WTC11 (cell line): ENCODE results near the gene KRT1. TPM values are rescaled to one million over a fixed set of nuclear protein-coding genes. Genes with fewer than 3 reads are reported as not detected.

Source experiments
- ATAC-seq: fragments of 200-7000 bp; cut with Tn5 transposase; 2 replicates; pipeline ENCODE4 v1.10.0; 2021; ENCODE audit warnings: mild to moderate bottlenecking, moderate library complexity
- CTCF ChIA-PET: fragments of 300-600 bp; sonication (Branson Sonifier 250); formaldehyde crosslinking; loops from one replicate; lab custom pipeline; 2021; ENCODE audit warnings: antibody characterized with exemption; lab: Charles Lee
- POLR2A ChIA-PET: fragments of 350-600 bp; sonication (Branson Sonifier 250); formaldehyde crosslinking; loops from one replicate; lab custom pipeline; 2021; ENCODE audit warnings: antibody characterized with exemption; lab: Charles Lee
- DNase-seq: peaks from one replicate; pipeline ENCODE4 v3.0.0; 2021; ENCODE audit warnings: low spot score
- H3K27ac Mint-ChIP-seq: 2 replicates; pipeline ENCODE4 v1.8.0; 2021; ENCODE audit warnings: mixed read lengths
- H3K27me3 Mint-ChIP-seq: 2 replicates; pipeline ENCODE4 v1.8.0; 2021; ENCODE audit warnings: low read depth, mild to moderate bottlenecking, moderate library complexity, mixed read lengths
- H3K36me3 Mint-ChIP-seq: 2 replicates; pipeline ENCODE4 v1.8.0; 2021; ENCODE audit warnings: mixed read lengths
- H3K4me1 Mint-ChIP-seq: 2 replicates; pipeline ENCODE4 v1.8.0; 2022; ENCODE audit warnings: mixed read lengths
- H3K4me3 Mint-ChIP-seq: 2 replicates; pipeline ENCODE4 v1.8.0; 2021; ENCODE audit warnings: mild to moderate bottlenecking, moderate library complexity, mixed read lengths
- H3K9me3 Mint-ChIP-seq: 2 replicates; pipeline ENCODE4 v1.8.0; 2021; ENCODE audit warnings: mixed read lengths
- CDX4 ChIP-seq: fragments of 250-450 bp; sonication (Bioruptor Pico); IDR thresholded peaks from 2 replicates; pipeline ENCODE4 v1.9.0; 2021; ENCODE audit warnings: moderate library complexity, mild to moderate bottlenecking, inconsistent platforms, borderline replicate concordance
- ELF4 ChIP-seq: sonication (generic); formaldehyde crosslinking; IDR thresholded peaks from 2 replicates; pipeline ENCODE4 v1.8.1; 2022; ENCODE audit warnings: low read depth, mild to moderate bottlenecking, moderate library complexity, missing genetic modification reagents
- ESRRA ChIP-seq: sonication (generic); formaldehyde crosslinking; IDR thresholded peaks from 2 replicates; pipeline ENCODE4 v1.8.1; 2022; ENCODE audit warnings: mild to moderate bottlenecking, missing genetic modification reagents, borderline replicate concordance
- FOXJ3 ChIP-seq: sonication (generic); formaldehyde crosslinking; IDR thresholded peaks from 2 replicates; pipeline ENCODE4 v1.9.0; 2021; ENCODE audit warnings: missing genetic modification reagents, mild to moderate bottlenecking, borderline replicate concordance
- GTF2I ChIP-seq: fragments of 250-450 bp; sonication (Bioruptor Pico); conservative IDR thresholded peaks from 2 replicates; pipeline ENCODE4 v1.4.0; 2021; ENCODE audit warnings: mild to moderate bottlenecking
- PRDM15 ChIP-seq: sonication (generic); formaldehyde crosslinking; IDR thresholded peaks from 2 replicates; pipeline ENCODE4 v1.8.0; 2022; ENCODE audit warnings: missing genetic modification reagents
- RORB ChIP-seq: fragments of 250-450 bp; sonication (Bioruptor Pico); IDR thresholded peaks from 2 replicates; pipeline ENCODE4 v1.9.0; 2021; ENCODE audit warnings: mild to moderate bottlenecking
- STAT6 ChIP-seq: sonication (generic); formaldehyde crosslinking; conservative IDR thresholded peaks from 2 replicates; pipeline ENCODE4 v1.8.1; 2023; ENCODE audit warnings: mild to moderate bottlenecking, low read depth, missing genetic modification reagents, moderate library complexity
- TCF7 ChIP-seq: sonication (generic); formaldehyde crosslinking; IDR thresholded peaks from 2 replicates; pipeline ENCODE4 v1.8.0; 2022; ENCODE audit warnings: mild to moderate bottlenecking, low read depth, missing genetic modification reagents, moderate library complexity
- TEAD4 ChIP-seq: sonication (generic); formaldehyde crosslinking; IDR thresholded peaks from 2 replicates; pipeline ENCODE4 v1.8.0; 2022; ENCODE audit warnings: mild to moderate bottlenecking, missing genetic modification reagents
- ZNF281 ChIP-seq: sonication (generic); formaldehyde crosslinking; IDR thresholded peaks from 2 replicates; pipeline ENCODE4 v1.8.0; 2023; ENCODE audit warnings: mild to moderate bottlenecking, missing genetic modification reagents
- ZNF396 ChIP-seq: fragments of 250-450 bp; sonication (Bioruptor Pico); IDR thresholded peaks from 2 replicates; pipeline ENCODE4 v1.8.0; 2021; ENCODE audit warnings: mild to moderate bottlenecking, moderate library complexity, borderline replicate concordance
- ZNF425 ChIP-seq: fragments of 250-450 bp; sonication (Bioruptor Pico); conservative IDR thresholded peaks from 2 replicates; pipeline ENCODE4 v1.9.0; 2021; ENCODE audit warnings: mild to moderate bottlenecking
- total RNA-seq: library from RNA; stranded (reverse); gene quantifications from 3 replicates; pipeline ENCODE4 v1.2.3, GENCODE V29; 2021

The KRT1 gene
- total RNA-seq, 1 experiment from 2014 or later: not detected

- TF ChIP-seq ZNF281 (no peak), FOXJ3 (CRISPR knock-in tag) (no peak), RORB (CRISPR knock-in tag) (no peak)
Measured at GRCh38 chr12:52659395-52659794, 20.8 kb downstream of the KRT1 start (continued).

- no peaks in the 10 kb centered on the region for H3K4me1 Mint-ChIP-seq
- no peaks in the 10 kb centered on the region for H3K9me3 Mint-ChIP-seq
- ChIA-PET CTCF (interaction anchor here (0.8 to 0.9 kb wide), 2 partner anchors 78 to 221 kb away, joined by 3 to 5 read pairs; no protein-coding TSS in a partner anchor), POLR2A (no interaction called here)
- no peak overlapping the region for H3K4me3 Mint-ChIP-seq
- no peaks in the 10 kb centered on the region for H3K27me3 Mint-ChIP-seq
- no peak for DNase-seq
- no peak overlapping the region for H3K27ac Mint-ChIP-seq
- ATAC-seq: no peak
- H3K36me3 Mint-ChIP-seq: no peaks in the 10 kb centered on the region
- TF ChIP-seq CDX4 (CRISPR knock-in tag): no peak
- TF ChIP-seq TEAD4 (CRISPR knock-in tag): no peak
- no peak for TF ChIP-seq ZNF425 (CRISPR knock-in tag)
- TF ChIP-seq ESRRA (CRISPR knock-in tag): no peak
Measured at GRCh38 chr12:52658196-52658595, 22.0 kb downstream of the KRT1 start.

- TF ChIP-seq ELF4 (CRISPR knock-in tag) (no peak), TCF7 (no peak), PRDM15 (CRISPR knock-in tag) (no peak), STAT6 (CRISPR knock-in tag) (no peak), GTF2I (CRISPR knock-in tag) (no peak), ZNF396 (CRISPR knock-in tag) (no peak)
- DNase-seq (no peak), ATAC-seq (no peak)
- Mint-ChIP-seq H3K27me3 (no peaks in the 10 kb centered on the region), H3K4me3 (no peak overlapping the region), H3K9me3 (peaks cover 4% of the 10 kb centered on the region), H3K36me3 (no peaks in the 10 kb centered on the region), H3K4me1 (no peaks in the 10 kb centered on the region), H3K27ac (no peak overlapping the region)
- POLR2A ChIA-PET: no interaction called here
- CTCF ChIA-PET: interaction anchor here (0.8 to 1.8 kb wide), 6 partner anchors 35 to 222 kb away, joined by 3 to 6 read pairs (median 4); no protein-coding TSS in a partner anchor
Measured at GRCh38 chr12:52657250-52657902, 22.8 kb downstream of the KRT1 start.
